ENCODE results near the gene TBC1D9B.

The TBC1D9B gene

GRCh38 chr5:179863449-179864085, 44.1 kb downstream of the TBC1D9B start:
- DNase-seq (ENCODE audit: low spot score) = peak; percentile 11
- no peak for TF ChIP-seq CTCF (IDR thresholded peaks at IDR 0.05; ENCODE audit: extremely low read depth, insufficient read depth, missing control alignments)
- in situ Hi-C loops (cut with MboI; ENCODE audit: low pct_unique_long_range_greater_than_20kb, low sequenced_read_pairs, unreplicated experiment) = no loop called here

- no peak for DNase-seq (ENCODE audit: low spot score)
- no peak for TF ChIP-seq CTCF (IDR thresholded peaks at IDR 0.05; ENCODE audit: extremely low read depth, insufficient read depth, missing control alignments)
- in situ Hi-C loops (cut with MboI; ENCODE audit: low pct_unique_long_range_greater_than_20kb, low sequenced_read_pairs, unreplicated experiment) = no loop called here
These were observed 44.8 kb downstream of the TBC1D9B start for GRCh38 chr5:179862891-179863290.

- TF ChIP-seq CTCF (IDR thresholded peaks at IDR 0.05; ENCODE audit: extremely low read depth, insufficient read depth, missing control alignments) = no peak
- DNase-seq (ENCODE audit: low spot score) = no peak
- in situ Hi-C loops (cut with MboI; ENCODE audit: low pct_unique_long_range_greater_than_20kb, low sequenced_read_pairs, unreplicated experiment) = no loop called here
These were observed 45.4 kb downstream of the TBC1D9B start for GRCh38 chr5:179862296-179862695.

- DNase-seq (ENCODE audit: low spot score) = no peak
- in situ Hi-C loops (cut with MboI; ENCODE audit: low pct_unique_long_range_greater_than_20kb, low sequenced_read_pairs, unreplicated experiment) = no loop called here
- no peak for TF ChIP-seq CTCF (IDR thresholded peaks at IDR 0.05; ENCODE audit: extremely low read depth, insufficient read depth, missing control alignments)
These were observed 47.4 kb downstream of the TBC1D9B start for GRCh38 chr5:179860301-179860700.

GRCh38 chr5:179858586-179859427, 48.9 kb downstream of the TBC1D9B start, which contains the start of gene MRNIP:
MRNIP (minus strand) TSS chr5:179858817; CDS start chr5:179858796, 21 bp downstream.
- TF ChIP-seq CTCF (IDR thresholded peaks at IDR 0.05; ENCODE audit: extremely low read depth, insufficient read depth, missing control alignments) = peak; percentile 5
- DNase-seq (ENCODE audit: low spot score) = peak; percentile 98
- in situ Hi-C loops (cut with MboI; ENCODE audit: low pct_unique_long_range_greater_than_20kb, low sequenced_read_pairs, unreplicated experiment) = no loop called here

GRCh38 chr5:179858241-179858585, 49.5 kb downstream of the TBC1D9B start:
- no peak for TF ChIP-seq CTCF (IDR thresholded peaks at IDR 0.05; ENCODE audit: extremely low read depth, insufficient read depth, missing control alignments)
- in situ Hi-C loops (cut with MboI; ENCODE audit: low pct_unique_long_range_greater_than_20kb, low sequenced_read_pairs, unreplicated experiment) = no loop called here
- no peak for DNase-seq (ENCODE audit: low spot score)

All from GM13977 (cell line).